A549 (cell line): ENCODE data around the gene RPL27. TPM values are rescaled to one million over a fixed set of nuclear protein-coding genes. Genes with fewer than 3 reads are reported as not detected.

Source experiments
- ATAC-seq, 2 experiments: fragments of 200-7000 bp in 1 of 2; fragments of >200 bp in 1 of 2; cut with Nextera tagmentation in 1 of 2; cut with Tn5 transposase in 1 of 2; 3 replicates each; pipeline versions ENCODE4 v1.8.0 to v1.9.1; 2018 to 2020; ENCODE audit warnings: mild to moderate bottlenecking in 1 of 2, moderate library complexity in 1 of 2
- CTCF ChIA-PET: fragments of 300-600 bp; sonication (Branson Sonifier 250); formaldehyde crosslinking; extraction: SDS; loops from one replicate; lab custom pipeline; 2021; ENCODE audit warnings: antibody characterized with exemption, inconsistent platforms; lab: Yijun Ruan, JAX
- POLR2A ChIA-PET: fragments of 350-600 bp; formaldehyde crosslinking; extraction: SDS; loops from one replicate; lab custom pipeline; 2021; ENCODE audit warnings: antibody characterized with exemption, inconsistent platforms; lab: Yijun Ruan, JAX
- DNase-seq, 2 experiments: peaks; one replicate each; pipeline versions ENCODE4 v3.0.0 to v3.0.0-alpha.2; 2011 to 2016; ENCODE audit warnings: low read depth in 1 of 2, low spot score in 1 of 2
- FAIRE-seq: peaks from 2 replicates; lab custom pipeline; 2011; peaks lifted over from hg19 to GRCh38; lab: Jason Lieb, UNC
- H3K27ac ChIP-seq, 2 experiments: fragments of >200 bp; sonication (Bioruptor Twin); formaldehyde crosslinking; 3 replicates each; pipeline ENCODE4 v1.5.1; 2016 to 2017
- H3K4me1 ChIP-seq: fragments of >200 bp; sonication (Bioruptor Twin); formaldehyde crosslinking; 3 replicates; pipeline ENCODE4 v1.6.1; 2016
- H3K4me2 ChIP-seq: fragments of >200 bp; sonication (Bioruptor Twin); formaldehyde crosslinking; 3 replicates; pipeline ENCODE4 v1.6.1; 2016
- H3K4me3 ChIP-seq: fragments of >200 bp; sonication (Bioruptor Twin); formaldehyde crosslinking; 3 replicates; pipeline ENCODE4 v1.5.1; 2016
- H3K9me3 ChIP-seq: fragments of >200 bp; sonication (Bioruptor Twin); formaldehyde crosslinking; 3 replicates; pipeline ENCODE4 v1.6.1; 2016
- BHLHE40 ChIP-seq: IDR thresholded peaks from 2 replicates; pipeline ENCODE4 v1.6.1; 2012; ENCODE audit warnings: low read depth, low read length, inconsistent platforms
- CBX2 ChIP-seq: fragments of 200-600 bp; sonication (generic); IDR thresholded peaks from 2 replicates; pipeline ENCODE4 v1.6.1; 2016; ENCODE audit warnings: low read depth, mild to moderate bottlenecking, borderline replicate concordance
- CHD2 ChIP-seq: fragments of 150-350 bp; IDR thresholded peaks from 2 replicates; pipeline ENCODE4 v1.6.1; 2014; ENCODE audit warnings: low read length; ENCODE audit not compliant: partially characterized antibody
- EHF ChIP-seq: fragments of 250-450 bp; sonication (Bioruptor Pico); IDR thresholded peaks from 2 replicates; pipeline ENCODE4 v1.5.0; 2020; ENCODE audit warnings: mild to moderate bottlenecking
- FOSB ChIP-seq: fragments of 250-450 bp; sonication (Bioruptor Pico); IDR thresholded peaks from 2 replicates; pipeline ENCODE4 v1.5.0; 2020; ENCODE audit warnings: mild to moderate bottlenecking, moderate library complexity
- FOXS1 ChIP-seq: fragments of 250-450 bp; sonication (Bioruptor Pico); IDR thresholded peaks from 2 replicates; pipeline ENCODE4 v1.5.0; 2020; ENCODE audit warnings: mild to moderate bottlenecking, moderate library complexity
- HES2 ChIP-seq: fragments of >200 bp; sonication (Bioruptor Twin); formaldehyde crosslinking; IDR thresholded peaks from 2 replicates; pipeline ENCODE4 v1.6.1; 2016
- JUN ChIP-seq, 2 experiments: fragments of >200 bp; sonication (Bioruptor Twin); formaldehyde crosslinking; IDR thresholded peaks; 2 replicates in 1 of 2; 3 replicates in 1 of 2; pipeline ENCODE4 v1.6.1; 2016 to 2017
- KDM5A ChIP-seq: fragments of 200-600 bp; sonication (generic); IDR thresholded peaks from 2 replicates; pipeline ENCODE4 v1.6.1; 2016; ENCODE audit warnings: antibody characterized with exemption, mild to moderate bottlenecking
- NPAS2 ChIP-seq: fragments of 250-450 bp; sonication (Bioruptor Pico); IDR thresholded peaks from 2 replicates; pipeline ENCODE4 v1.8.0; 2022; ENCODE audit warnings: mild to moderate bottlenecking, moderate library complexity, borderline replicate concordance
- PHF8 ChIP-seq: fragments of 200-600 bp; sonication (generic); IDR thresholded peaks from 2 replicates; pipeline ENCODE4 v1.6.1; 2016; ENCODE audit warnings: low read depth, mild to moderate bottlenecking, antibody characterized with exemption, moderate library complexity, borderline replicate concordance
- POLR2AphosphoS2 ChIP-seq: conservative IDR thresholded peaks from 2 replicates; pipeline ENCODE4 v1.6.1; 2012; ENCODE audit warnings: low read length, improper control_type of control experiment, inconsistent platforms
- RARB ChIP-seq: fragments of 250-450 bp; sonication (Bioruptor Pico); IDR thresholded peaks from 2 replicates; pipeline ENCODE4 v1.8.0; 2021; ENCODE audit warnings: mild to moderate bottlenecking, moderate library complexity
- REST ChIP-seq: fragments of 200-600 bp; sonication (generic); IDR thresholded peaks from 2 replicates; pipeline ENCODE4 v1.6.1; 2016; ENCODE audit warnings: antibody characterized with exemption, mild to moderate bottlenecking, moderate library complexity
- SMC3 ChIP-seq: fragments of >200 bp; sonication (Bioruptor Twin); formaldehyde crosslinking; IDR thresholded peaks from 3 replicates; pipeline ENCODE4 v1.6.1; 2018; ENCODE audit warnings: inconsistent platforms
- SREBF2 ChIP-seq: fragments of 450-650 bp; IDR thresholded peaks from 2 replicates; pipeline ENCODE4 v1.6.1; 2014; ENCODE audit warnings: mild to moderate bottlenecking, moderate library complexity
- TFCP2L1 ChIP-seq: fragments of 250-450 bp; sonication (Bioruptor Pico); IDR thresholded peaks from 2 replicates; pipeline ENCODE4 v1.5.0; 2021; ENCODE audit warnings: mild to moderate bottlenecking
- TP53 ChIP-seq: fragments of 250-450 bp; sonication (Bioruptor Pico); IDR thresholded peaks from 2 replicates; pipeline ENCODE4 v1.5.0; 2021; ENCODE audit warnings: mild to moderate bottlenecking, moderate library complexity
- USF2 ChIP-seq: fragments of 450-650 bp; IDR thresholded peaks from 2 replicates; pipeline ENCODE4 v1.6.1; 2014; ENCODE audit warnings: antibody characterized with exemption
- ZC3H11A ChIP-seq: fragments of 450-650 bp; IDR thresholded peaks from 2 replicates; pipeline ENCODE4 v1.6.1; 2014; ENCODE audit warnings: antibody characterized with exemption, mild to moderate bottlenecking
- ZFP36 ChIP-seq: fragments of 450-650 bp; IDR thresholded peaks from 2 replicates; pipeline ENCODE4 v1.6.1; 2014; ENCODE audit warnings: borderline replicate concordance; ENCODE audit not compliant: partially characterized antibody
- WGBS: methylation state at CpG from one replicate; pipeline ENCODE4 v1.1.6; 2017; ENCODE audit errors: missing lambda C conversion rate; 5-methylcytosine and 5-hydroxymethylcytosine counted together
- polyA plus RNA-seq, 4 experiments: library from polyadenylated mRNA; depleted of rRNA in 3 of 4; stranded (reverse); fragments of >200 nt; fragmentation: RNase III in 1 of 4; extraction: RNeasy Plus Mini Kit Qiagen cat#74134 plus additional on column Dnase treatment in 1 of 4; gene quantifications; 2 replicates in 3 of 4; 3 replicates in 1 of 4; pipeline ENCODE4 v1.2.3, GENCODE V29; 2011 to 2017
- TF ChIP-seq, protein P1 (sequence below): fragments of 250-450 bp; sonication (Bioruptor Pico); IDR thresholded peaks from 2 replicates; pipeline ENCODE4 v1.5.0; 2021; ENCODE audit warnings: mild to moderate bottlenecking, moderate library complexity, borderline replicate concordance
- TF ChIP-seq, protein P2 (sequence below): IDR thresholded peaks from 2 replicates; pipeline ENCODE4 v1.6.1; 2012
- TF ChIP-seq, protein P3 (sequence below): IDR thresholded peaks from 2 replicates; pipeline ENCODE4 v1.6.1; 2012; ENCODE audit warnings: low read depth, borderline replicate concordance
- TF ChIP-seq, protein P4 (sequence below): fragments of >200 bp; sonication (Bioruptor Twin); formaldehyde crosslinking; IDR thresholded peaks from 3 replicates; pipeline ENCODE4 v1.6.1; 2016

RPL27 gene
- polyA plus RNA-seq, 2 of the 4 experiments (the other 2 are of a cell fraction), result 2,894 to 5,746 TPM

DNA sequence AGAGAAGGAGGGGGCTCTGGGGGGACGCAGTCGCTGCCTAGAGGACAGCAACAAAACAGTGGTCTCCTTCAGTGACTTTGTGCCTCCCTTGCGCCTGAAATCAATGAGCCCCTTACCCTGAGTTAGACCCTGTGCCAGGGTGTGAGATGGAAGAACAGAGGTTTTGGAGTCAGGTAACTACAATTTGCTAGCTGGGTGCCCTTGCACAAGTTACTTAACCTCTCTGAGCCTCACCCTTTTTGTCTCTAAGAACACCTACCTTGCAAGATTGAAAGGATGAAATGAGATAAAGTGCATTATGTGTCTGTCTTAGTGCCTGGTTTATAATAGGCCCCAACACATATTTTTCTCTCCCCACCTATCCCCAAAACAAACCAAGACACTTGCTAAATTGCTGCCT lies 36.7 kb downstream of the RPL27 start (continued):
- TF ChIP-seq, protein P1, sequence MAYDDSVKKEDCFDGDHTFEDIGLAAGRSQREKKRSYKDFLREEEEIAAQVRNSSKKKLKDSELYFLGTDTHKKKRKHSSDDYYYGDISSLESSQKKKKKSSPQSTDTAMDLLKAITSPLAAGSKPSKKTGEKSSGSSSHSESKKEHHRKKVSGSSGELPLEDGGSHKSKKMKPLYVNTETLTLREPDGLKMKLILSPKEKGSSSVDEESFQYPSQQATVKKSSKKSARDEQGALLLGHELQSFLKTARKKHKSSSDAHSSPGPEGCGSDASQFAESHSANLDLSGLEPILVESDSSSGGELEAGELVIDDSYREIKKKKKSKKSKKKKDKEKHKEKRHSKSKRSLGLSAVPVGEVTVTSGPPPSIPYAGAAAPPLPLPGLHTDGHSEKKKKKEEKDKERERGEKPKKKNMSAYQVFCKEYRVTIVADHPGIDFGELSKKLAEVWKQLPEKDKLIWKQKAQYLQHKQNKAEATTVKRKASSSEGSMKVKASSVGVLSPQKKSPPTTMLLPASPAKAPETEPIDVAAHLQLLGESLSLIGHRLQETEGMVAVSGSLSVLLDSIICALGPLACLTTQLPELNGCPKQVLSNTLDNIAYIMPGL, result no peak
- TF ChIP-seq TP53 (CRISPR knock-in tag), result no peak

DNA sequence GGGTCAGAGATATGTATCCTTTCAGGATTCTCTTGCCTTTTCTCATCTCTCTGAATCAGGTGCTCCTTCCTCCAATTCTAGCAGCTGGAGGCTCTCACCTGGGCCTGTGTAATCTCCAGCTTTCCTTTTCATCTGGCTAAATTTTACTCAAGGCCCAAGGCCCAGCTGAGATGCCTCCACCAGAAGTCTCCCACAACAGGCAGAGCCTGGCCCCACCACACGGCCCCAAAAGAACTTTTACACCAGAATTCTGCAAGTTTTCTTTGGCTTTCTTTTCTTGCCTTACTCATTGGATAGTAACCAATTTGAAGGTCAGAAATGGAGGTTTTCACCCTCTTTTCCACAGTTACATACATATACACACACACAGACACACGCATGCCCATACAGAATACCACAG lies 41.4 kb downstream of the RPL27 start:
- FAIRE-seq, result no peak
- WGBS, result 91% methylated on average over 2 of the region's 2 CpGs

GRCh38 chr17:43040655-43041054 lies 42.4 kb downstream of the RPL27 start:
- no peak for FAIRE-seq
- 88% methylated on average over 2 of the region's 2 CpGs for WGBS

More for the DNA sequence above, 41.4 kb downstream of the RPL27 start:
- TF ChIP-seq KDM5A (no peak), RARB (no peak), BHLHE40 (no peak), ZFP36 (no peak), NPAS2 (CRISPR knock-in tag) (no peak)
- Histone ChIP-seq H3K27ac (no peak overlapping the region), H3K4me3 (no peak overlapping the region), H3K9me3 (no peaks in the 10 kb centered on the region), H3K4me2 (no peak overlapping the region), H3K4me1 (no peaks in the 10 kb centered on the region)
- ChIA-PET POLR2A (no interaction called here), CTCF (interaction anchor here (0.6 to 1.5 kb wide), 4 partner anchors 11 to 345 kb away, joined by 3 to 5 read pairs (median 4); no protein-coding TSS in a partner anchor)
- ATAC-seq (no peak), DNase-seq (no peak)

More at GRCh38 chr17:43040655-43041054, 42.4 kb downstream of the RPL27 start:
- DNase-seq (no peak), ATAC-seq (no peak)
- no peak overlapping the region for H3K4me2 ChIP-seq
- CTCF ChIA-PET, result interaction anchor here (1.5 to 2.1 kb wide), 2 partner anchors 12 to 44 kb away, joined by 4 to 5 read pairs; no protein-coding TSS in a partner anchor
- POLR2A ChIA-PET, result no interaction called here
- H3K4me3 ChIP-seq, result no peak overlapping the region
- no peaks in the 10 kb centered on the region for H3K9me3 ChIP-seq
- TF ChIP-seq JUN (IDR thresholded peaks at IDR 0.05), result no peak
- no peak for TF ChIP-seq CBX2
- TF ChIP-seq FOSB (CRISPR knock-in tag), result no peak
- TF ChIP-seq, protein P2, sequence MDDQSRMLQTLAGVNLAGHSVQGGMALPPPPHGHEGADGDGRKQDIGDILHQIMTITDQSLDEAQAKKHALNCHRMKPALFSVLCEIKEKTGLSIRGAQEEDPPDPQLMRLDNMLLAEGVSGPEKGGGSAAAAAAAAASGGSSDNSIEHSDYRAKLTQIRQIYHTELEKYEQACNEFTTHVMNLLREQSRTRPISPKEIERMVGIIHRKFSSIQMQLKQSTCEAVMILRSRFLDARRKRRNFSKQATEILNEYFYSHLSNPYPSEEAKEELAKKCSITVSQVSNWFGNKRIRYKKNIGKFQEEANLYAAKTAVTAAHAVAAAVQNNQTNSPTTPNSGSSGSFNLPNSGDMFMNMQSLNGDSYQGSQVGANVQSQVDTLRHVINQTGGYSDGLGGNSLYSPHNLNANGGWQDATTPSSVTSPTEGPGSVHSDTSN, result no peak
- TF ChIP-seq CHD2, result no peak
- TF ChIP-seq, protein P3, sequence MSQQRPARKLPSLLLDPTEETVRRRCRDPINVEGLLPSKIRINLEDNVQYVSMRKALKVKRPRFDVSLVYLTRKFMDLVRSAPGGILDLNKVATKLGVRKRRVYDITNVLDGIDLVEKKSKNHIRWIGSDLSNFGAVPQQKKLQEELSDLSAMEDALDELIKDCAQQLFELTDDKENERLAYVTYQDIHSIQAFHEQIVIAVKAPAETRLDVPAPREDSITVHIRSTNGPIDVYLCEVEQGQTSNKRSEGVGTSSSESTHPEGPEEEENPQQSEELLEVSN, result no peak
- TF ChIP-seq PHF8, result no peak
- TF ChIP-seq USF2, result no peak
- no peak for TF ChIP-seq POLR2AphosphoS2
- TF ChIP-seq FOXS1, result no peak
- TF ChIP-seq KDM5A, result no peak
- no peak for TF ChIP-seq SREBF2
- TF ChIP-seq TFCP2L1 (CRISPR knock-in tag), result no peak
- TF ChIP-seq SMC3, result no peak
- no peak for TF ChIP-seq REST
- TF ChIP-seq EHF (CRISPR knock-in tag), result no peak
- TF ChIP-seq, protein P4, sequence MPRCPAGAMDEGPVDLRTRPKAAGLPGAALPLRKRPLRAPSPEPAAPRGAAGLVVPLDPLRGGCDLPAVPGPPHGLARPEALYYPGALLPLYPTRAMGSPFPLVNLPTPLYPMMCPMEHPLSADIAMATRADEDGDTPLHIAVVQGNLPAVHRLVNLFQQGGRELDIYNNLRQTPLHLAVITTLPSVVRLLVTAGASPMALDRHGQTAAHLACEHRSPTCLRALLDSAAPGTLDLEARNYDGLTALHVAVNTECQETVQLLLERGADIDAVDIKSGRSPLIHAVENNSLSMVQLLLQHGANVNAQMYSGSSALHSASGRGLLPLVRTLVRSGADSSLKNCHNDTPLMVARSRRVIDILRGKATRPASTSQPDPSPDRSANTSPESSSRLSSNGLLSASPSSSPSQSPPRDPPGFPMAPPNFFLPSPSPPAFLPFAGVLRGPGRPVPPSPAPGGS, result no peak
- TF ChIP-seq HES2, result no peak
- no peak for TF ChIP-seq ZC3H11A
- H3K27ac ChIP-seq, result no peak overlapping the region
- H3K4me1 ChIP-seq, result no peaks in the 10 kb centered on the region
